CD4-positive, alpha-beta T cell treated with Interleukin-6 for 4 hours (primary cell): ENCODE data around the gene RRBP1.

Source experiments
- DNase-seq: peaks from one replicate; pipeline ENCODE4 v3.0.0-alpha.2; 2020; ENCODE audit warnings: mixed read lengths

Gene RRBP1

GRCh38 chr20:17634661-17635331, 47.2 kb downstream of the RRBP1 start:
- DNase-seq = no peak

DNA sequence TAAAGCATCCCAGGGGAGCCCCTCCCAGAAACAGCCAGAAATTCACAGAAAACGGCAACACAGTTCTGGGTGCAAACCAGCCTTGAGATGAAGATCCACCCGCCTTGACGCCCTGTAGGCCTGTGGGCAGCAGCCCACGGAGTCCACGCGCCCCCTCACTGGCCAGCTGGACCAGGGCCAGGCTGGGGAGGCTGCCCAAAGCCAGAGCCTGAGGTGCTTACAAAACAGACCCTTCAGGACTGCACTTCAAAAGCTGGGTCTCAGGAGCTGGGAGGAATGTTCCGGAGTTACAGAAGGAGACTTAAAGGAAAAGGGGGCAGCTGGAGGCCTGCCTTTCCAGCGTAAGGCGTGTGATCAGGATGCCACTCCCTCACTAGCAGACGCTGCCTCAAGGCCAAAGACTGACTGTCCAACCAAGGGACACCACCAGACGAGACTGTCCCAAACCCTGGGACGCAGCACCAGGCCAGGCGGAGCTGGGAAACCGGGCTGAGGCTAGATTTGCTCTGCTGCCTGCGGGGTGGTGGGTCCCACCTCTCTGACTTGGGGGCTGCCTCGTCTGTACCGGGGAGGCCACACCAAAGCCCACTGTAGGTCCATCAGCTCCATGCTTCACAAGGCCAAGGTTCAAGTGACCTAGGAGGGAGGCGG, 48.1 kb downstream of the RRBP1 start:
- DNase-seq = no peak

GRCh38 chr20:17633221-17633849, 48.7 kb downstream of the RRBP1 start:
- no peak for DNase-seq

- no peak for DNase-seq
These were observed 50.3 kb downstream of the RRBP1 start for GRCh38 chr20:17631576-17632319.

GRCh38 chr20:17630806-17631195, 51.2 kb downstream of the RRBP1 start:
- no peak for DNase-seq

DNA sequence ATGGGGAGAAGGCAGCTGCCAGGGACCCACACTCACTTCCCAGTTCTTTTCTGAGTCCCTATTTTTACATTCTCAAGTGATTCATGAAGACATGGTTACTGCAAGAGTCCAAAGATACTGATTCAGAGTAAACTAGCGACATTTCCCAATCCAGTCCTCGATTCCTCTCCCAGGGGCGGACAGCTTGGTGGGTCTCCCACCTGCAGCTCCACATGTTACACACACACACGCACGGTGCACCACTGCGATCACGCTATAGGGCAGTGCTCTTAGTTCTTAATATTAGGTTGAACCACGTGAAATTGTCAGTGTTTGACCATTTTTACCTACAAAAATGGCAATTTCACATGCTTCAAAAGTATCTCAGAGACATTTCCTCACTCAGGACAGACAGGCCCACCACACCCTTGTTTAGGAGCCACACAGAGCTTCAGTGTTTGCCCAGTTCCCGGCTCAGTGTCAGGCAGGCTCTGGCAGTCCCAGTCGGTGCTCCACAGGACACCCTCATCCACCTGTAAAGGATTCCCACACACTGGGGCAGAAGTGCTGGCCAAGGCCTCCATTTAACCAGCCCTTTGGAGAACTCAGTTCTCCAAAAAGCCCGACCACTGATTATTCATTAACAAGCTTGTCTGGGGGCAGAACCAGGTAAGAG, 51.8 kb downstream of the RRBP1 start:
- DNase-seq = no peak

DNA sequence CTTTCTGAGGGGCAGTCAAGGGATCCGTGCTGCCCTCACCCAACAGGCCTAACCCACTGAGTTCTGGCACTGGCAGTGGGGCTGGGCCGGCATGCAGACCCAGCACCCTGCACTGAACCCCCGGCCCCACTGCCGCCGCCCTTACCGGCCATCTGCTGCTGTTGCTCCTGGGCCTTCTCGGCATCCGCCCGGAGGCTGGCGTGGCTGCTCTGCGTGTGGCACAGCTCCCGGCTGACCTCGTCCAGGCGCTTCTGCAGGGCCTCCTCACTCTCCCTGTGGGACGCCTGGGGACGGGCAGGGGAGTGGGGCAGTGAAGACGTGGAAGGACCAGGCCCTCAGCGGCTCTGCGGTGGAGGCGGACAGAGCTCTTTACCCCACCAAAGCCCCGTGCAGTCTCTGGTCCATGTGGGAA, 52.4 kb downstream of the RRBP1 start:
- no peak for DNase-seq

GRCh38 chr20:17629025-17629424, 53.0 kb downstream of the RRBP1 start:
- no peak for DNase-seq

GRCh38 chr20:17628101-17628841, 53.8 kb downstream of the RRBP1 start:
- no peak for DNase-seq

- DNase-seq = no peak
These were observed 54.7 kb downstream of the RRBP1 start for GRCh38 chr20:17627101-17627955.

DNA sequence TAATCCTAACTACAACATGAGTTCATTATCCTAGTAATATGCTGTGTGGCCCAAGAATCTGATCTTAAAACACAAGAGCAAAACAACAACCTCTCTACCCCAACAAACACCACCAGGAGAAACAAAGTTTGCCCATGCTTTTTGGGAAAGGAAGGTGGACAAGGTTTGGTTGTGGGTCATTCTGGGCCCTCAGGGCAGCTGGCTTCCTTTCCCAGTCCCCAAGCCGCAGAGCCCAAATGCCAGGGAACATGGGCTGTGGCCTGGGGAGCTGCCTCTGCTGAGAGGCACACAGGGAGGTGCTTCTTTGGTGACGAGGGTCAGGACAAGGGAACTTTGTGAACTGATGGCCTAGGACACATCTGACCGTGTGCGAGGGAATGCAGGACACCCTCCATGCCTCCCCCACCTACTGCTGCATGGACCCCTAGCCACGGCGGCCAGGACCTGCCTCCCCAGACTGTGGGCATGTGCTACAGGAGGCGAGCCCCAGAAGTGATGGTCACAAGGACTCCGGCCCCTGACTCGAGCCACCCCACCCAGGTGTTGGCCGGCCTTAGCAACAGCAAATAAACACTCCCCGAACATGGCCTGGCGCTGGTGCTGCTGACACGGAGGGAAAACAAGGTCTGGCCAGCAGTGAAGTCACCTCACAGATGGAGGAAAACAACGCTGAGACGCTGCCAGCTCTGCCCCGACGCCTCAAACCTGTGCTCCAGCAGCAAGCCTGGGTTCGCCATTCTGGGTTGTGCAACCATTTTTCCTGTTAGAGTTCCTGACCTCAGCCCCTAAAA, 55.6 kb downstream of the RRBP1 start:
- DNase-seq = no peak

GRCh38 chr20:17625246-17626051, 56.6 kb downstream of the RRBP1 start:
- DNase-seq = no peak

GRCh38 chr20:17624551-17625245, 57.3 kb downstream of the RRBP1 start:
- no peak for DNase-seq

- DNase-seq = no peak
These were observed 58.0 kb downstream of the RRBP1 start for GRCh38 chr20:17624070-17624469.

- DNase-seq = no peak
These were observed 59.1 kb downstream of the RRBP1 start for GRCh38 chr20:17622851-17623508.

DNA sequence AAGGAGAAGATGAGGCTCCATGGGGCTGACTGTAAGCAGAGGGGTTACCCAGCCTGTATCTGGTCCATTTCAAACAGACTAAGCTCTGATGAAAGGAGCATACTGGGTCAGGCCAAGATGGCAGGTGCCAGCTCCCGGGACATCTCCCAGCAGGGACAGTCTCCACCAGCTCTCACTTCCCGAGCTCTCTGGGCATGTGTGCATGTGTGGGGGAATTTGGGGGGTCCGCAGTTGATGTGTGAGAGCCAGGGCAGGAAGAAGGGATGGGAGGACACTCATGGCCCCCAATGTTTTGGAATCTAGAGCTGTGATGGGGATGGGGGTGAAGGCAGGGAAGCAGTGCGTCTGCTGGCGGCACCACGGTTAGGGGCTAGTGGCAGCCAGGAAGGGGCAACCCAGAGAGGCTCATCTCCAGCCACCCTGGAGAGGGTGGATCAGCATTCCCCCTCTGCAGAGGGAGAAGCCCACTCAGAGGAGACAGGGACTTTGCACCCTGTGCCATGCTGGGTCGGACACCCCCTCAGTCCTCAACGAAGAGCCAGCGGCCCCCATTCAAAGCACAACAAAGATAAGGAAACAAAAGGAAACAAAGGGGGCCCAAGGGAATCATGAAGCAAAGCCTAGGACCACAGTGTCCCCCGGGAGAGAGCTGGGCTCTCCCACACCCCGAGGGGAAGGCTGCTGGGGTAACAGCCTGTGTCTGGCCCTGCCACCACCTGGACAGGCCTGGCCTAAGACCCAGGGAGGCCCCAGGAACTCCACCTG, 59.8 kb downstream of the RRBP1 start:
- DNase-seq = no peak

DNA sequence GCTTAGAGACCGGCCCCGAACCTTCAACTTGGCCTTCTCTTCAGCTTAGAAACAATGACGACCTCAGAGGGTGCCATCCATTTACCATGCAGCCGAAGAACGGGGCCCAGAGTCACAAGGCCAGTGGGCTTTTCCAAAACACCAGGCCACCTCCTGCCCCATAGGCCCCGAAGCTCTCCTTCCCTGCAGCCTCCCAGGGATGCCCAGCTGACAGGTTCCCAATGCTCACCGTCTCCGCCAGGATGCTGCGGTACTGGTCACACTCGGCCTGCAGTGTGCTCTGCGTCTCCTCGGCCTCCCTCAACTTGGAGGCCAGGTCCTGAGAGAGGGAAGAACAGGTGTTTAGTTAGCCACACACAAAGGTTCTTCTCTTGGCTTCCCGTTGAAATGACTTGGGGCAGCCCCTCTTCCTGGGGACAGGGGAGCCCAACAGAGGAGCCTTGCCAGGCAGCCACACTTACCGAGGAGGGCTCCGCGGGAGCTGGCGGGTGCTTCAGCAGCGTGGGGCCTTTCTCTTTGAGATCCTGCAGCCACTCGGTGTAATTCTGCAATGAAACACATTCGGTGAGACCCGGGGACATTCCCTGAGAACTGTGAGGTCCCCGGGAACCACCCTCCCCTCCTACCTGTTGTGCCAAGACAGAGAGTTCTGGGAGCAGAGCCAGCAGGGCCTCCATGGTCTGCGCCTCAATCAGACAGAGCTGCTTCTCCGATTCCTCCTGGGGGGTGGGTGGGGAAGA, 60.6 kb downstream of the RRBP1 start:
- DNase-seq = no peak
